ENCODE measurements around the gene ZNF18. TPM values are rescaled to one million over a fixed set of nuclear protein-coding genes. Genes with fewer than 3 reads are reported as not detected.

Gene ZNF18
- 20.0 TPM for total RNA-seq

GRCh38 chr17:11997147-11997971 lies at the start of gene ZNF18:
Gene ZNF18, minus strand, starts transcription at chr17:11997475. Its CDS starts 4,646 bp downstream, at chr17:11992829.

GRCh38 chr17:12020642-12021622 lies 23.7 kb upstream of the ZNF18 start, which contains the start of gene MAP2K4:
Gene MAP2K4, plus strand, starts transcription at chr17:12020877. Its CDS starts 10 bp downstream, at chr17:12020887.

Small RNA genes lying within 50 kb of the gene (small RNA-seq; reads per million reads assigned to genes)
- not detected for gene RNU11-2P (ENCODE audit: low replicate concordance)

Other genes with a start within 250 kb of the ZNF18 start
- 77.0 TPM for gene MAP2K4, start 23.4 kb upstream of the ZNF18 start, total RNA-seq